OCI-LY7 (cell line): ENCODE measurements around the gene FLNC. TPM values are rescaled to one million over a fixed set of nuclear protein-coding genes. Genes with fewer than 3 reads are reported as not detected.

Experiments
- BruUV-seq: library from RNA; stranded (reverse); fragments of 400-500 nt; replicated peaks from 2 replicates; lab custom pipeline; 2021; lab: Mats Ljungman, UMichigan
- CTCF ChIA-PET: fragments of 300-600 bp; sonication (Branson Sonifier 250); formaldehyde crosslinking; loops from one replicate; lab custom pipeline; 2022; ENCODE audit warnings: antibody characterized with exemption; ENCODE audit not compliant: unreplicated experiment; lab: Charles Lee
- POLR2A ChIA-PET: fragments of 300-600 bp; sonication (Branson Sonifier 250); formaldehyde crosslinking; loops from one replicate; lab custom pipeline; 2022; ENCODE audit warnings: antibody characterized with exemption; lab: Charles Lee
- DNase-seq: peaks from one replicate; pipeline ENCODE4 v3.0.0-alpha.2; 2015; ENCODE audit warnings: low spot score
- H2AFZ ChIP-seq: fragments of 200-600 bp; sonication (generic), shearing (Covaris generic); 2 replicates; pipeline ENCODE4 v1.6.1; 2014; ENCODE audit warnings: mild to moderate bottlenecking, antibody characterized with exemption, low read length, moderate library complexity
- H3K27ac ChIP-seq: fragments of 200-600 bp; sonication (generic); 2 replicates; pipeline ENCODE4 v1.5.1; 2014; ENCODE audit warnings: mixed run types, low read depth, mild to moderate bottlenecking, moderate library complexity, low read length, inconsistent platforms; ENCODE audit not compliant: poor library complexity, severe bottlenecking
- H3K36me3 ChIP-seq: fragments of 200-600 bp; sonication (generic); 2 replicates; pipeline ENCODE4 v1.6.1; 2014; ENCODE audit warnings: mild to moderate bottlenecking, antibody characterized with exemption, low read length, moderate library complexity, mixed read lengths; ENCODE audit not compliant: insufficient read depth
- H3K4me1 ChIP-seq: fragments of 200-600 bp; sonication (generic); 2 replicates; pipeline ENCODE4 v1.5.1; 2014; ENCODE audit warnings: mild to moderate bottlenecking, low read length; ENCODE audit not compliant: insufficient read depth, poor library complexity, severe bottlenecking
- H3K4me2 ChIP-seq: fragments of 200-600 bp; sonication (generic); 2 replicates; pipeline ENCODE4 v1.6.1; 2014; ENCODE audit warnings: mild to moderate bottlenecking, low read length
- H3K4me3 ChIP-seq: fragments of 200-600 bp; sonication (generic); 2 replicates; pipeline ENCODE4 v1.5.1; 2014; ENCODE audit warnings: mild to moderate bottlenecking, low read depth, low read length; ENCODE audit not compliant: poor library complexity, severe bottlenecking
- H3K79me2 ChIP-seq: fragments of 200-600 bp; sonication (generic); 2 replicates; pipeline ENCODE4 v1.6.1; 2016; ENCODE audit warnings: low read depth, mild to moderate bottlenecking, low read length, moderate library complexity, mixed read lengths; ENCODE audit not compliant: insufficient read depth
- H3K9me2 ChIP-seq: fragments of 200-600 bp; sonication (generic); 2 replicates; pipeline ENCODE4 v1.6.1; 2016; ENCODE audit warnings: mild to moderate bottlenecking, low read length, mixed read lengths; ENCODE audit not compliant: insufficient read depth
- H3K9me3 ChIP-seq: fragments of 200-600 bp; sonication (generic); 2 replicates; pipeline ENCODE4 v1.6.1; 2014; ENCODE audit warnings: mild to moderate bottlenecking, mixed run types, low read length, mixed read lengths
- H4K20me1 ChIP-seq: fragments of 200-600 bp; sonication (generic); 2 replicates; pipeline ENCODE4 v1.6.1; 2014; ENCODE audit warnings: mild to moderate bottlenecking, antibody characterized with exemption, low read length, moderate library complexity, mixed read lengths; ENCODE audit not compliant: insufficient read depth
- EZH2phosphoT487 ChIP-seq: fragments of 200-600 bp; sonication (generic); IDR thresholded peaks from 2 replicates; pipeline ENCODE4 v1.6.1; 2018; ENCODE audit warnings: low read depth, borderline replicate concordance, mild to moderate bottlenecking, mixed run types, antibody characterized with exemption, low read length, moderate library complexity, mixed read lengths
- intact Hi-C: fragments of 100-400 bp; cut with micrococcal nuclease; formaldehyde crosslinking; loops from one replicate; pipeline ENCODE4 v1.10.0; 2022; ENCODE audit not compliant: unreplicated experiment
- total RNA-seq, 2 experiments: library from RNA; depleted of rRNA in 1 of 2; stranded (reverse); fragments of >200 nt in 1 of 2; shearing (Covaris generic) in 1 of 2; gene quantifications; 2 replicates each; pipeline ENCODE4 v1.2.3, GENCODE V29; 2014 to 2022
- TF ChIP-seq, protein P1 (sequence below): fragments of 200-600 bp; sonication (generic); conservative IDR thresholded peaks from 2 replicates; pipeline ENCODE4 v1.5.1; 2014; ENCODE audit warnings: mild to moderate bottlenecking, antibody characterized with exemption, low read length, moderate library complexity, mixed read lengths

The FLNC gene
- total RNA-seq, 2 experiments from 2014 or later: 0.03 to 0.06 TPM

GRCh38 chr7:128792471-128793180 lies 37.6 kb upstream of the FLNC start:
- no peak overlapping the region for H3K27ac ChIP-seq
- no peak overlapping the region for H3K4me3 ChIP-seq
- no peak overlapping the region for H2AFZ ChIP-seq
- DNase-seq: peak; percentile 17
- BruUV-seq: no TSS peak
- CTCF ChIA-PET: no interaction called here
- no peaks in the 10 kb centered on the region for H3K79me2 ChIP-seq
- TF ChIP-seq, protein P1, sequence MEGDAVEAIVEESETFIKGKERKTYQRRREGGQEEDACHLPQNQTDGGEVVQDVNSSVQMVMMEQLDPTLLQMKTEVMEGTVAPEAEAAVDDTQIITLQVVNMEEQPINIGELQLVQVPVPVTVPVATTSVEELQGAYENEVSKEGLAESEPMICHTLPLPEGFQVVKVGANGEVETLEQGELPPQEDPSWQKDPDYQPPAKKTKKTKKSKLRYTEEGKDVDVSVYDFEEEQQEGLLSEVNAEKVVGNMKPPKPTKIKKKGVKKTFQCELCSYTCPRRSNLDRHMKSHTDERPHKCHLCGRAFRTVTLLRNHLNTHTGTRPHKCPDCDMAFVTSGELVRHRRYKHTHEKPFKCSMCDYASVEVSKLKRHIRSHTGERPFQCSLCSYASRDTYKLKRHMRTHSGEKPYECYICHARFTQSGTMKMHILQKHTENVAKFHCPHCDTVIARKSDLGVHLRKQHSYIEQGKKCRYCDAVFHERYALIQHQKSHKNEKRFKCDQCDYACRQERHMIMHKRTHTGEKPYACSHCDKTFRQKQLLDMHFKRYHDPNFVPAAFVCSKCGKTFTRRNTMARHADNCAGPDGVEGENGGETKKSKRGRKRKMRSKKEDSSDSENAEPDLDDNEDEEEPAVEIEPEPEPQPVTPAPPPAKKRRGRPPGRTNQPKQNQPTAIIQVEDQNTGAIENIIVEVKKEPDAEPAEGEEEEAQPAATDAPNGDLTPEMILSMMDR: 0 out of 2 replicates have a peak, but pooled peaks have one; percentile 23
- TF ChIP-seq EZH2phosphoT487: no peak
- no peaks in the 10 kb centered on the region for H4K20me1 ChIP-seq
- H3K4me2 ChIP-seq: peak overlapping the region; percentile 88; the same call in 1 of the 2 replicates
- intact Hi-C loops: loop anchor here (5.0 kb wide), 2 partner anchors 90 to 300 kb away; no protein-coding TSS in a partner anchor
- no peaks in the 10 kb centered on the region for H3K36me3 ChIP-seq
- peaks cover 16% of the 10 kb centered on the region for H3K4me1 ChIP-seq
- no peaks in the 10 kb centered on the region for H3K9me3 ChIP-seq
- no peaks in the 10 kb centered on the region for H3K9me2 ChIP-seq
- POLR2A ChIA-PET: no interaction called here

- no TSS peak for BruUV-seq
- Histone ChIP-seq H3K4me1 (peaks cover 16% of the 10 kb centered on the region), H2AFZ (no peak overlapping the region), H4K20me1 (no peaks in the 10 kb centered on the region), H3K27ac (no peak overlapping the region), H3K4me3 (no peak overlapping the region), H3K79me2 (no peaks in the 10 kb centered on the region), H3K9me3 (no peaks in the 10 kb centered on the region), H3K4me2 (no peak overlapping the region), H3K9me2 (no peaks in the 10 kb centered on the region), H3K36me3 (no peaks in the 10 kb centered on the region)
- POLR2A ChIA-PET: no interaction called here
- no peak for DNase-seq
- CTCF ChIA-PET: no interaction called here
- intact Hi-C loops: loop anchor here (5.0 kb wide), 2 partner anchors 89 to 299 kb away; no protein-coding TSS in a partner anchor
- TF ChIP-seq EZH2phosphoT487: no peak
- TF ChIP-seq, protein P1: no peak
Measured at GRCh38 chr7:128793181-128793547, 37.0 kb upstream of the FLNC start.

GRCh38 chr7:128794020-128794419 lies 36.2 kb upstream of the FLNC start:
- no peaks in the 10 kb centered on the region for H3K79me2 ChIP-seq
- H3K9me2 ChIP-seq: no peaks in the 10 kb centered on the region
- no peak overlapping the region for H3K27ac ChIP-seq
- no peaks in the 10 kb centered on the region for H3K36me3 ChIP-seq
- CTCF ChIA-PET: no interaction called here
- H2AFZ ChIP-seq: no peak overlapping the region
- intact Hi-C loops: loop anchor here (5.0 kb wide), 2 partner anchors 88 to 298 kb away; no protein-coding TSS in a partner anchor
- peak; percentile 49 for DNase-seq
- no peaks in the 10 kb centered on the region for H4K20me1 ChIP-seq
- BruUV-seq: no TSS peak
- H3K9me3 ChIP-seq: no peaks in the 10 kb centered on the region
- no peak for TF ChIP-seq EZH2phosphoT487
- TF ChIP-seq, protein P1: peak; percentile 68
- H3K4me1 ChIP-seq: peaks cover 16% of the 10 kb centered on the region
- H3K4me2 ChIP-seq: no peak overlapping the region
- POLR2A ChIA-PET: no interaction called here
- no peak overlapping the region for H3K4me3 ChIP-seq
